HEK293 (cell line): ENCODE results near the gene TRAPPC4.

ENCODE experiments used
- GLIS1 ChIP-seq: fragments of 450-650 bp; formaldehyde crosslinking; IDR thresholded peaks from 2 replicates; pipeline ENCODE4 v1.5.1; 2016; ENCODE audit warnings: missing biosample characterization, missing genetic modification characterization
- KLF7 ChIP-seq: fragments of 450-650 bp; formaldehyde crosslinking; IDR thresholded peaks from 2 replicates; pipeline ENCODE4 v1.5.1; 2016; ENCODE audit warnings: missing biosample characterization, missing genetic modification characterization, borderline replicate concordance
- ZBTB7A ChIP-seq: fragments of 450-650 bp; formaldehyde crosslinking; IDR thresholded peaks from 2 replicates; pipeline ENCODE4 v1.5.1; 2016; ENCODE audit warnings: low read depth, missing biosample characterization, missing genetic modification characterization
- ZNF626 ChIP-seq: fragments of 450-650 bp; sonication (Bioruptor Pico); formaldehyde crosslinking; IDR thresholded peaks from 2 replicates; pipeline ENCODE4 v1.5.1; 2018; ENCODE audit warnings: missing biosample characterization, missing genetic modification characterization, inconsistent platforms
- TF ChIP-seq, protein P1 (sequence below): fragments of 450-650 bp; formaldehyde crosslinking; IDR thresholded peaks from 2 replicates; pipeline ENCODE4 v1.5.1; 2016; ENCODE audit warnings: missing biosample characterization, missing genetic modification characterization
- TF ChIP-seq, protein P2 (sequence below): fragments of 450-650 bp; formaldehyde crosslinking; IDR thresholded peaks from 2 replicates; pipeline ENCODE4 v1.5.1; 2016; ENCODE audit warnings: missing biosample characterization, missing genetic modification characterization

- TF ChIP-seq ZBTB7A (tag by site-specific recombination) (no peak), ZNF626 (tag by site-specific recombination) (no peak), KLF7 (tag by site-specific recombination) (no peak), GLIS1 (no peak)
- TF ChIP-seq, protein P1, sequence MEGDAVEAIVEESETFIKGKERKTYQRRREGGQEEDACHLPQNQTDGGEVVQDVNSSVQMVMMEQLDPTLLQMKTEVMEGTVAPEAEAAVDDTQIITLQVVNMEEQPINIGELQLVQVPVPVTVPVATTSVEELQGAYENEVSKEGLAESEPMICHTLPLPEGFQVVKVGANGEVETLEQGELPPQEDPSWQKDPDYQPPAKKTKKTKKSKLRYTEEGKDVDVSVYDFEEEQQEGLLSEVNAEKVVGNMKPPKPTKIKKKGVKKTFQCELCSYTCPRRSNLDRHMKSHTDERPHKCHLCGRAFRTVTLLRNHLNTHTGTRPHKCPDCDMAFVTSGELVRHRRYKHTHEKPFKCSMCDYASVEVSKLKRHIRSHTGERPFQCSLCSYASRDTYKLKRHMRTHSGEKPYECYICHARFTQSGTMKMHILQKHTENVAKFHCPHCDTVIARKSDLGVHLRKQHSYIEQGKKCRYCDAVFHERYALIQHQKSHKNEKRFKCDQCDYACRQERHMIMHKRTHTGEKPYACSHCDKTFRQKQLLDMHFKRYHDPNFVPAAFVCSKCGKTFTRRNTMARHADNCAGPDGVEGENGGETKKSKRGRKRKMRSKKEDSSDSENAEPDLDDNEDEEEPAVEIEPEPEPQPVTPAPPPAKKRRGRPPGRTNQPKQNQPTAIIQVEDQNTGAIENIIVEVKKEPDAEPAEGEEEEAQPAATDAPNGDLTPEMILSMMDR (tag by site-specific recombination): no peak
- TF ChIP-seq, protein P2, sequence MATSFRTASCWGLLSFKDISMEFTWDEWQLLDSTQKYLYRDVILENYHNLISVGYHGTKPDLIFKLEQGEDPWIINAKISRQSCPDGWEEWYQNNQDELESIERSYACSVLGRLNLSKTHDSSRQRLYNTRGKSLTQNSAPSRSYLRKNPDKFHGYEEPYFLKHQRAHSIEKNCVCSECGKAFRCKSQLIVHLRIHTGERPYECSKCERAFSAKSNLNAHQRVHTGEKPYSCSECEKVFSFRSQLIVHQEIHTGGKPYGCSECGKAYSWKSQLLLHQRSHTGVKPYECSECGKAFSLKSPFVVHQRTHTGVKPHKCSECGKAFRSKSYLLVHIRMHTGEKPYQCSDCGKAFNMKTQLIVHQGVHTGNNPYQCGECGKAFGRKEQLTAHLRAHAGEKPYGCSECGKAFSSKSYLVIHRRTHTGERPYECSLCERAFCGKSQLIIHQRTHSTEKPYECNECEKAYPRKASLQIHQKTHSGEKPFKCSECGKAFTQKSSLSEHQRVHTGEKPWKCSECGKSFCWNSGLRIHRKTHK (tag by site-specific recombination): no peak
These were observed 7.0 kb downstream of the TRAPPC4 start for GRCh38 chr11:119025541-119025940.
